NCI-H1048 (cell line): ENCODE measurements around the gene OXLD1.
A peak's percentile ranks its signal among the peaks of the same experiment; 100 is the strongest.
"Not testable (repeated sequence)": the region's sequence is repeated elsewhere in the genome, so short reads cannot be mapped to it uniquely, and the experiment has no call there.

Experiments used
- DNase-seq: peaks from one replicate; lab custom pipeline; 2025; lab: John Stamatoyannopoulos, UW

Gene OXLD1

GRCh38 chr17:81650951-81651350, 15.5 kb downstream of the OXLD1 start:
- DNase-seq: no peak

GRCh38 chr17:81648707-81649085, 17.7 kb downstream of the OXLD1 start:
- no peak for DNase-seq

GRCh38 chr17:81648013-81648706, 18.2 kb downstream of the OXLD1 start:
- DNase-seq: no peak

- DNase-seq: no peak
Measured at GRCh38 chr17:81647640-81648012, 18.8 kb downstream of the OXLD1 start.

GRCh38 chr17:81646869-81647600, 19.4 kb downstream of the OXLD1 start:
- DNase-seq: no peak

- DNase-seq: no peak
Measured at GRCh38 chr17:81644976-81645952, 21.1 kb downstream of the OXLD1 start.

GRCh38 chr17:81644496-81644895, 21.9 kb downstream of the OXLD1 start:
- DNase-seq: no peak

GRCh38 chr17:81641825-81642489, 24.4 kb downstream of the OXLD1 start:
- DNase-seq: no peak

GRCh38 chr17:81640011-81640410, 26.4 kb downstream of the OXLD1 start:
- no peak for DNase-seq

GRCh38 chr17:81638683-81639082, 27.7 kb downstream of the OXLD1 start:
- no peak for DNase-seq

- peak; percentile 46 for DNase-seq
Measured at GRCh38 chr17:81636505-81637288, 29.7 kb downstream of the OXLD1 start, which contains the start of the genes NPLOC4 and TSPAN10. Gene NPLOC4 (minus strand): TSS chr17:81637112. CDS start chr17:81636930, 182 bp downstream. Gene TSPAN10 (plus strand): TSS chr17:81637196. CDS start chr17:81642413, 5,217 bp downstream.

- no peak for DNase-seq
Measured at GRCh38 chr17:81635973-81636504, 30.4 kb downstream of the OXLD1 start.

GRCh38 chr17:81635431-81635830, 31.0 kb downstream of the OXLD1 start:
- no peak for DNase-seq

- DNase-seq: no peak
Measured at GRCh38 chr17:81631482-81631881, 34.9 kb downstream of the OXLD1 start.

GRCh38 chr17:81630274-81630673, 36.1 kb downstream of the OXLD1 start:
- DNase-seq: no peak

GRCh38 chr17:81621494-81622130, 44.8 kb downstream of the OXLD1 start:
- no peak for DNase-seq

GRCh38 chr17:81618307-81618706, 48.1 kb downstream of the OXLD1 start:
- not testable (repeated sequence) for DNase-seq

- no peak for DNase-seq
Measured at GRCh38 chr17:81616877-81617276, 49.5 kb downstream of the OXLD1 start.

- DNase-seq: no peak
Measured at GRCh38 chr17:81615401-81615930, 50.9 kb downstream of the OXLD1 start.
